DMS114 treated with DMSO at 0.1 percent for 48 hours (cell line): Measurements from ENCODE around the gene ADAM29.
"Not testable (repeated sequence)": the region's sequence is repeated elsewhere in the genome, so short reads cannot be mapped to it uniquely, and the experiment has no call there.

ENCODE experiments used
- DNase-seq: peaks from one replicate; lab custom pipeline; 2025; ENCODE audit not compliant: unreplicated experiment; lab: John Stamatoyannopoulos, UW

Gene ADAM29

GRCh38 chr4:174918058-174918457 is at the start of gene ADAM29:
ADAM29 (plus strand) TSS chr4:174918358; CDS start chr4:174975526, 57,168 bp downstream.
- no peak for DNase-seq

GRCh38 chr4:174869339-174869738 is 48.8 kb upstream of the ADAM29 start:
- DNase-seq, result no peak

- DNase-seq, result no peak
Observed at GRCh38 chr4:174870311-174870710, 47.8 kb upstream of the ADAM29 start.

GRCh38 chr4:174871407-174871806 is 46.8 kb upstream of the ADAM29 start:
- DNase-seq, result no peak

- not testable (repeated sequence) for DNase-seq
Observed at GRCh38 chr4:174873146-174873545, 45.0 kb upstream of the ADAM29 start.

GRCh38 chr4:174873931-174874330 is 44.2 kb upstream of the ADAM29 start:
- peak; percentile 2 for DNase-seq

GRCh38 chr4:174874898-174875297 is 43.3 kb upstream of the ADAM29 start:
- DNase-seq, result no peak

GRCh38 chr4:174880001-174880400 is 38.2 kb upstream of the ADAM29 start:
- no peak for DNase-seq

GRCh38 chr4:174882317-174882992 is 35.7 kb upstream of the ADAM29 start:
- no peak for DNase-seq

GRCh38 chr4:174907508-174907907 is 10.7 kb upstream of the ADAM29 start:
- DNase-seq, result no peak

- no peak for DNase-seq
Observed at GRCh38 chr4:174910271-174910670, 7.9 kb upstream of the ADAM29 start.

- DNase-seq, result no peak
Observed at GRCh38 chr4:174912919-174913543, 5.1 kb upstream of the ADAM29 start.

- DNase-seq, result no peak
Observed at GRCh38 chr4:174919886-174920423, 1.8 kb downstream of the ADAM29 start.

GRCh38 chr4:174926958-174927357 is 8.8 kb downstream of the ADAM29 start:
- no peak for DNase-seq

- DNase-seq, result no peak
Observed at GRCh38 chr4:174928174-174928573, 10.0 kb downstream of the ADAM29 start.

- DNase-seq, result no peak
Observed at GRCh38 chr4:174928575-174929253, 10.6 kb downstream of the ADAM29 start.

GRCh38 chr4:174929346-174929745 is 11.2 kb downstream of the ADAM29 start:
- no peak for DNase-seq

GRCh38 chr4:174930895-174931294 is 12.7 kb downstream of the ADAM29 start:
- DNase-seq, result no peak

- DNase-seq, result no peak
Observed at GRCh38 chr4:174933083-174933482, 14.9 kb downstream of the ADAM29 start.

- no peak for DNase-seq
Observed at GRCh38 chr4:174934360-174934759, 16.2 kb downstream of the ADAM29 start.

GRCh38 chr4:174935607-174936006 is 17.4 kb downstream of the ADAM29 start:
- DNase-seq, result no peak

GRCh38 chr4:174940002-174940401 is 21.8 kb downstream of the ADAM29 start:
- no peak for DNase-seq
